Activated naive CD8-positive, alpha-beta T cell treated with anti-CD3 and anti-CD28 coated beads, Interleukin-2, amount 10 ng/mL, durations not matched to agents 7 days and 5 days (primary cell): Measurements from ENCODE around the gene CTSW. TPM values are rescaled to one million over a fixed set of nuclear protein-coding genes. Genes with fewer than 3 reads are reported as not detected.

Source experiments
- ATAC-seq: fragments of 150-1000 bp; cut with Tn5 transposase; one replicate; pipeline ENCODE4 v1.10.0; 2021; ENCODE audit warnings: low read depth, moderate library complexity
- POLR2A ChIA-PET: fragments of 350-600 bp; sonication (Branson Sonifier 250); formaldehyde crosslinking; loops from one replicate; lab custom pipeline; 2021; ENCODE audit warnings: antibody characterized with exemption; lab: Charles Lee
- DNase-seq: peaks from one replicate; pipeline ENCODE4 v3.0.0; 2021
- H3K27ac Mint-ChIP-seq: one replicate; pipeline ENCODE4 v1.8.0; 2022; ENCODE audit warnings: mild to moderate bottlenecking, mixed read lengths
- H3K27me3 Mint-ChIP-seq: one replicate; pipeline ENCODE4 v1.8.0; 2022; ENCODE audit warnings: mild to moderate bottlenecking, moderate library complexity, mixed read lengths
- H3K36me3 Mint-ChIP-seq: one replicate; pipeline ENCODE4 v1.8.0; 2021; ENCODE audit warnings: mild to moderate bottlenecking, mixed read lengths
- H3K4me1 Mint-ChIP-seq: one replicate; pipeline ENCODE4 v1.8.0; 2021; ENCODE audit warnings: mixed read lengths
- H3K4me3 Mint-ChIP-seq: one replicate; pipeline ENCODE4 v1.8.0; 2022; ENCODE audit warnings: mild to moderate bottlenecking, moderate library complexity, mixed read lengths
- H3K9me3 Mint-ChIP-seq: one replicate; pipeline ENCODE4 v1.8.0; 2021; ENCODE audit warnings: mixed read lengths
- total RNA-seq, 2 experiments: library from RNA; stranded (reverse); gene quantifications; one replicate each; pipeline ENCODE4 v1.2.3, GENCODE V29; 2021

The CTSW gene
- total RNA-seq, 2 experiments from 2014 or later: 161 to 175 TPM

DNA sequence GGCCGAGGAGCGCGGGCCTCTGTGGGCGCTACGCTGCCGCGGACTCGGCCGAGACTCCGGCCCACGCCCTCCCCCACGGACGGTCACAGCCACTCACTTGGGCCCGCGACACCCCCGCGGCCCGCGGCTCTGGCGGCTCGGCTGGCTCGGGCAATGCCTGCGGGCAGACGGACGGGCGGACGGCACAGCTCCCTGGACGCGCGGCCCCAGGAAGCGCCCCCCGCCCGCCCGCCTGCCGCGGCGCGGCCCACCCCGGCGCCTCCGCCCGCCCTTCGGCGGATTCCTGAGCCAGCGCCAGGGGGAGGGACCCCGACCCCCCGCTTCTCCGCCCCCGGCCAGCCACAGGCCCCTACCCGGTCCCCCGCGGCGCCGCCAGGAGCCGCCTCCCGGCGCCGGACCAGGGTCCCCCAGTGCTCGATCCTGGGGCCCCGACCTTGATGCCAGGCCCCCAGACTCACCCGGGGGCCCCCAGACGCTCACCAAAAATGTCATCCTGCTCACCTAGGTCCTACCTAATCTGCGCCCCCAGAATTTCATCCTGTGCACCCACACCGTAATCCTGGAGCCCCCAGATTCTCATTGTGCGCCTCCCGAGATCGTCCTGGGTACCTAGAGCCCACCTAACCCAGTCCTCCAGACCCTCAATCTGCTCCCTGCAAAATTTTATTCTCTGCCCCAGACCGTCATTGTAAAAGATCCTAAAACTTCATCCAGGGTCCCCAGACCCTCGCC is 6.9 kb upstream of the CTSW start, which contains the start of gene EFEMP2:
Gene EFEMP2 (minus strand): TSS at position 215 of the 732 bp plus-strand sequence. CDS start 446 bp downstream, outside the sequence.
- POLR2A ChIA-PET: interaction anchor here (1.5 to 7.5 kb wide), 6 partner anchors 12 to 23 kb away, joined by 3 to 176 read pairs (median 22); partner anchors contain the start of genes CCDC85B, CFL1, FIBP and MUS81
- H3K27ac Mint-ChIP-seq: peak within 1 kb of the TSS; percentile 77
- H3K4me1 Mint-ChIP-seq: peaks cover 28% of the 10 kb centered on the region
- no peaks in the 10 kb centered on the region for H3K27me3 Mint-ChIP-seq
- ATAC-seq (no peak), DNase-seq (no peak)
- peaks cover 2% of the 10 kb centered on the region for H3K36me3 Mint-ChIP-seq
- H3K4me3 Mint-ChIP-seq: peak within 1 kb of the TSS; percentile 77
- no peaks in the 10 kb centered on the region for H3K9me3 Mint-ChIP-seq

DNA sequence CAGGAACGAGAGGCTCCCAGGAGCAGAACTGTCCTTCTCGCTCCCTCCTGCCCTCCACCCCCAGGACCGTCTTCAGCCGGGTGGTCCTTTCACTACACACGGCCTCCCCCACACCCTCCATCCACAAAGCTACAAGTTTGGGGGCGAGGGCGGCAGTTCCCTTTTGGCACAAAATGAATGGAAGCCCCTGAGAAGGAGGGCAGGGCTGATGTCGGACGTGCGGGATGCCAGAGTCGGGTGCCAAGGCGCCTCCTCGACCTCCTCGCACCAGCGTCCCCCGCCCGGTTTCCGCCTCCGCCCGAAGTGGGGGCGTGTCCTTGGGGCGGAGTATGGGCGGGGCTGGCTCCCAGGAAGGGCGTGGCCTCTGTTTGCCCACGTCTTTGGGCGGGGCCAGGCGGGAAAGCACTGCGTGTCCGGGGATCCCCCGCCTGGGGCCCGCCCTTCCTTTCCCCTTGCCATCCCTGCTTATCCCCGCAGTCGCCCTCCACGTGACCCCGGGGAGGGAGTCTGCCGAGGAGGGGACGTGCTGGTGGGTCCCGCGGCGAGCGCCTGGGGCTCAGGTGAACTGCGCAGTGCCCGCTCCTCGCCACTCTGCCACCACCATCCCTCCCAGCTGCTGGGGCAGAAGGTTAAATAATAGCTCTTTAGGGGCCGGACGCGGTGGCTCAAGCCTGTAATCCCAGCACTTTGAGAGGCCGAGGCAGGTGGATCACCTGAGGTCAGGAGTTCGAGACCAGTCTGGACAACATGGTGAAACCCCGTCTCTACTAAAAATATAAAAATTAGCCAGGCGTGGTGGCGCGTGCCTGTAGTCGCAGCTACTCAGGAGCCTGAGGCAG is 6.1 kb upstream of the CTSW start:
- H3K27me3 Mint-ChIP-seq: no peaks in the 10 kb centered on the region
- peaks cover 33% of the 10 kb centered on the region for H3K4me1 Mint-ChIP-seq
- POLR2A ChIA-PET: interaction anchor here (1.6 to 7.5 kb wide), 4 partner anchors 11 to 21 kb away, joined by 5 to 176 read pairs (median 22); partner anchors contain the start of genes CCDC85B, CFL1, FIBP and MUS81

DNA sequence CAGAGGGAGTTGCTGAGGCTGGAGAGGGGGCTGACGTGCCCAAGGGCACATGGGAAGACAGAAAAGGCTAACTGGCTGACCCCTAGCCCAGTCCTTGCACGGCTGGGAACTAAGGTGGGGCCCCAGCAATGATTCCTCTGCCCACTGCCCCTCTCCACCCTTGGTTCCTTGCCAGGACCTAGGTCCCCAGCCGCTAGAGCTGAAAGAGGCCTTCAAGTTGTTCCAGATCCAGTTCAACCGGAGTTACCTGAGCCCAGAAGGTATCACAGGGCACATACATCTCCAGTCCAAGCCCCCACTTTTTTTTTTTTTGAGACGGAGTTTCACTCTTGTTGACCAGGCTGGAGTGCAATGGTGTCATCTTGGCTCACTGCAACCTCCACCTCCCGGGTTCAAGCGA is 390 bp downstream of the CTSW start:
- Mint-ChIP-seq H3K4me1 (peaks cover 55% of the 10 kb centered on the region), H3K27ac (peak overlapping the region; percentile 92), H3K27me3 (no peaks in the 10 kb centered on the region), H3K36me3 (peaks cover 6% of the 10 kb centered on the region), H3K4me3 (peak overlapping the region; percentile 87), H3K9me3 (no peaks in the 10 kb centered on the region)
- no peak for DNase-seq
- no peak for ATAC-seq
- POLR2A ChIA-PET: interaction anchor here (1.1 to 5.9 kb wide), 7 partner anchors 9 to 52 kb away, joined by 3 to 70 read pairs (median 8); partner anchors contain the start of genes CCDC85B, CFL1, FIBP and MUS81

More for the DNA sequence above, 6.1 kb upstream of the CTSW start:
- DNase-seq (peak; percentile 100), ATAC-seq (peak; percentile 85)
- no peaks in the 10 kb centered on the region for H3K9me3 Mint-ChIP-seq
- no peaks in the 10 kb centered on the region for H3K36me3 Mint-ChIP-seq
- peak overlapping the region; percentile 77 for H3K27ac Mint-ChIP-seq
- H3K4me3 Mint-ChIP-seq: peak overlapping the region; percentile 77

DNA sequence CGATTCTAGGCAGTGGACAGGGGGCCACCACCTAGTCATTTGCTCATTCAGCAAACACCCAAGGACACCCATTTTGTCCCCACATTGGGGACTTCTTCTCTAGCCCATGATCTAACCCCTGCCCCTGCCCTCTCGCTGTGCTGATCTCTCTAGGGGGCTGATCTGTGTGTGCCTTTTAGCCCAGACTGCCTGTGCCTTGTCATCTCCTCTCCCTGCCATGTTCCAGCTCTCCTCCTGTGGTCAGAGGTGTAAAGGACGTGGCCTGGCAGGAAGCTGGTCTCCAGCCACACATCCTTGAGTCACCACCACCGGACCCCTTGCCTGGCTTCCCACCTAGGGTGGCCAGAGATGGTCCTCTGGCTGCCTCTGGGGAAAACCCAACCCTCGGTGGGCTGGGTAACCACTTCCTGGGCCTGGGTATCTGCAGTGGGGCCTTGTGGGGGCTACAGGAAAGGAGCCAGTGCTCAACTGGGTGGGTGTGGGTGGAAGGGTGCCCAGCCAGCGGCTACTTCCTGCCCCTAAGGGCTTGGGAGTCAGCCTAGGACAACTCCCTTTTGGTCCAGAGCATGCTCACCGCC is 1.3 kb downstream of the CTSW start:
- DNase-seq (no peak), ATAC-seq (peak; percentile 25)
- Mint-ChIP-seq H3K27me3 (no peaks in the 10 kb centered on the region), H3K4me1 (peaks cover 56% of the 10 kb centered on the region), H3K27ac (peak overlapping the region; percentile 92), H3K9me3 (no peaks in the 10 kb centered on the region), H3K36me3 (peaks cover 9% of the 10 kb centered on the region), H3K4me3 (peak overlapping the region; percentile 87)
- POLR2A ChIA-PET: interaction anchor here (0.6 to 5.9 kb wide), 8 partner anchors 9 to 51 kb away, joined by 3 to 70 read pairs (median 6); partner anchors contain the start of genes CCDC85B, CFL1, FIBP and MUS81

DNA sequence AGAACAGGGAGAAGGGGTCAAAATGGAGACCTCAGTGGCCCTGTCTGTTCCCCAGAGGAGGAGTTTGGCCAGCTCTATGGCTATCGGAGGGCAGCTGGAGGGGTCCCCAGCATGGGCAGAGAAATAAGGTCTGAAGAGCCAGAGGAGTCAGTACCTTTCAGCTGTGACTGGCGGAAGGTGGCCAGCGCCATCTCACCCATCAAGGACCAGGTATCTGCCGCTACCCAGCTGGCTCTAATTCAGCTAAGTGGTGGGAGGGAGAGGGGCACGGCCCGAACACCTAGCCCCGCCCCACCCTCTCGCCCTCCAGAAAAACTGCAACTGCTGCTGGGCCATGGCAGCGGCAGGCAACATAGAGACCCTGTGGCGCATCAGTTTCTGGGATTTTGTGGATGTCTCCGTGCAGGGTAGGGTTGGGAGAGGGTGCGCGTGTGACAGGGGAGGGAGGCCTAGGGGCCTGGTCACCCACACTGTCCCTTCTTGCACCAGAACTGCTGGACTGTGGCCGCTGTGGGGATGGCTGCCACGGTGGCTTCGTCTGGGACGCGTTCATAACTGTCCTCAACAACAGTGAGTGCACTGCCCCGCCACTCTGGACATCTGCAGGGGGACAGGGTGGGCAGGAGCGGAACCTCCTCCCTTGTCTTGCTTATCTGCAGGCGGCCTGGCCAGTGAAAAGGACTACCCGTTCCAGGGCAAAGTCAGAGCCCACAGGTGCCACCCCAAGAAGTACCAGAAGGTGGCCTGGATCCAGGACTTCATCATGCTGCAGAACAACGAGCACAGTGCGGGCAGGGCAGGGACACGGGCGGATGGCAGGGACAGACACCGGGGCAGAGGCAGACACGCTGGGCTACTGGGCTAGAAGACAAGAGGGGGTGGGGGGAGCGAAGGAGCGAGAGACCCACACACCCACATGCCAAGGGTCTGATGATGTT is 2.8 kb downstream of the CTSW start:
- POLR2A ChIA-PET: interaction anchor here (0.5 to 5.9 kb wide), 6 partner anchors 8 to 171 kb away, joined by 3 to 70 read pairs (median 8); partner anchors contain the start of genes CCDC85B, CFL1, FIBP and MUS81
- DNase-seq (no peak), ATAC-seq (no peak)
- peaks cover 14% of the 10 kb centered on the region for H3K36me3 Mint-ChIP-seq
- peaks cover 57% of the 10 kb centered on the region for H3K4me1 Mint-ChIP-seq
- H3K4me3 Mint-ChIP-seq: no peak overlapping the region
- no peaks in the 10 kb centered on the region for H3K9me3 Mint-ChIP-seq
- H3K27ac Mint-ChIP-seq: peak overlapping the region; percentile 92
- H3K27me3 Mint-ChIP-seq: no peaks in the 10 kb centered on the region

DNA sequence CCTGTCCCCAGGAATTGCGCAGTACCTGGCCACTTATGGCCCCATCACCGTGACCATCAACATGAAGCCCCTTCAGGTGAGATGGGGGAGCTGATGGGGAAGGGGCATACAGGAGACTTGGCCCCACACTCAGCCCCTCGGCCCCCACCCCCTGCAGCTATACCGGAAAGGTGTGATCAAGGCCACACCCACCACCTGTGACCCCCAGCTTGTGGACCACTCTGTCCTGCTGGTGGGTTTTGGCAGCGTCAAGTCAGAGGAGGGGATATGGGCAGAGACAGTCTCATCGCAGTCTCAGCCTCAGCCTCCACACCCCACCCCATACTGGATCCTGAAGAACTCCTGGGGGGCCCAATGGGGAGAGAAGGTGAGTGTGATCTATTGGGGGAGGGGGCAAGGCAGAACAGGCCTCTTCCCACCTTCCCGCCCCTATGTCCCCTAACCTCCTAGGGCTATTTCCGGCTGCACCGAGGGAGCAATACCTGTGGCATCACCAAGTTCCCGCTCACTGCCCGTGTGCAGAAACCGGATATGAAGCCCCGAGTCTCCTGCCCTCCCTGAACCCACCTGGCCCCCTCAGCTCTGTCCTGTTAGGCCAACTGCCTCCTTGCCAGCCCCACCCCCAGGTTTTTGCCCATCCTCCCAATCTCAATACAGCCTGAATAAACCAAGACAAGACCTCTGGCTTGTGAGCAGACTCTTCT is 3.6 kb downstream of the CTSW start:
- DNase-seq (no peak), ATAC-seq (no peak)
- no peaks in the 10 kb centered on the region for H3K27me3 Mint-ChIP-seq
- H3K9me3 Mint-ChIP-seq: no peaks in the 10 kb centered on the region
- H3K27ac Mint-ChIP-seq: peak overlapping the region; percentile 80
- peaks cover 15% of the 10 kb centered on the region for H3K36me3 Mint-ChIP-seq
- H3K4me3 Mint-ChIP-seq: no peak overlapping the region
- POLR2A ChIA-PET: interaction anchor here (1.6 to 12.3 kb wide), 4 partner anchors 9 to 31 kb away, joined by 8 to 304 read pairs (median 14); partner anchors contain the start of genes CFL1 and MUS81
- H3K4me1 Mint-ChIP-seq: peaks cover 53% of the 10 kb centered on the region

DNA sequence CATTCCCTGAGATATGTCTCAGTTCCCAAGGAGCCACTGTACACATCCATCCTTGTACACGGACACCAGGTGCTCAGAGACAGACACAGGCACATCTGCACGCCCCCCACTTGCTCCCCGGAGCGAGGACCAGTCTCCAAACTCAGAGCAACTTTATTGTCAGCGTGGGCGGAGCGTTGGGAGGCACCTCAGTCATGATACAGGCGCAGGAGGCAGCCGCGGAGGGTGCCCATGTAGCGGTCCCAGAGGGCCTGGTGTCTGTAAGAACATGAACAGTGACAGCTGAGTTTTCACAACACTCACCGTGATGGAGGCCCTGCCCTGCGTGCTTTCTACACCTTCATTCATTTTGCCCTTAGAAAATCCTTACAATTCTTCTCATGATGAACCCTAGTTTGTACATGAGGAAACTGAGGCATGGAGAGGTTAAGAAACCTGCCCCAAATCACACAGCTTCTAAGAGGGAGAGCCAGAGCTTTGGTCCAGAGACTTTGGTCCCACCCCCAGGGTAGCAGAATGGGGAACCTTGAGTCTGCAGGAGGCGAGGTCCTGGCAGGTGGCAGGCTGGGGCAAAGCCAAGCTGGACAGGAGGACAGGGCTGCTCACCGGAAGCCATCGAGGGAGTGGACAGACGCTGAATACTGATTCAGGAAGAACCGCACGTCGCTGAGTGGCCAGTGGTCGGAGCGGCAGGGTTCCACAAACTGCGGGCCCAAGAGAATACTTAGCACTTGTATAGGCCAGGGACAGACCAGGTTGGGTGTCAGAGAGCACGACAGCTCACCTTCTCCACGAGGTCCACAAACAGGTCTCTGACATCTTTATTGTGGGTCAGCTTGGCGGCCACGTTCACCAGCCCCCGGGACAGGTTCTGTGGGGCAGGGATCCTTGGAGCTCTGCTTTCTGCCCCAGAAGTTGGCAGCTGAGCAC is 4.4 kb downstream of the CTSW start:
- no peak for DNase-seq

DNA sequence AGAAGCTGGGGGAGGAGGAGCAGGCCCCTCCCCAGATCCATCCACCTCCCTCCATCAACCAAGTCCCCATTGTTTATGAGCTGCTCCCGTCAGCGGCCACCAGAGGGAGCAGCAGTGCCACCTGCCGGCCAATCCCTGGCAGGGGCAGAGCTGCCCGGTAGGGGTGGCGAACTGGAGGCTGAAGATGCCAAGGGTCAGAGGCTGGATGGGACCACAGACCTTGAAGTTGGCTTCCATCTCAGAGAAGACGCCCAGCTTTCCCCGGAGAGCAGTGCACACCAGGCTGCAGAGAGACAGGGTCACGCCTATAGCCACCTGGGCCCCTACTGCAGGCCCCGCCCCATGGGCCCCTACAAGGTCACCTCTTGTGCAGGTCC is 5.1 kb downstream of the CTSW start:
- peaks cover 16% of the 10 kb centered on the region for H3K36me3 Mint-ChIP-seq
- POLR2A ChIA-PET: interaction anchor here (0.8 to 12.3 kb wide), 19 partner anchors 9 to 170 kb away, joined by 3 to 304 read pairs (median 6); partner anchors contain the start of genes BANF1, CFL1, EIF1AD and FOSL1

More for the DNA sequence above, 4.4 kb downstream of the CTSW start:
- no peaks in the 10 kb centered on the region for H3K27me3 Mint-ChIP-seq
- POLR2A ChIA-PET: interaction anchor here (0.9 to 12.3 kb wide), 16 partner anchors 10 to 118 kb away, joined by 3 to 304 read pairs (median 6); partner anchors contain the start of genes BANF1, CFL1, EIF1AD and FOSL1
- no peak for ATAC-seq
- no peak overlapping the region for H3K4me3 Mint-ChIP-seq
- peak overlapping the region; percentile 69 for H3K27ac Mint-ChIP-seq
- H3K4me1 Mint-ChIP-seq: peaks cover 50% of the 10 kb centered on the region
- peaks cover 16% of the 10 kb centered on the region for H3K36me3 Mint-ChIP-seq
- H3K9me3 Mint-ChIP-seq: no peaks in the 10 kb centered on the region

DNA sequence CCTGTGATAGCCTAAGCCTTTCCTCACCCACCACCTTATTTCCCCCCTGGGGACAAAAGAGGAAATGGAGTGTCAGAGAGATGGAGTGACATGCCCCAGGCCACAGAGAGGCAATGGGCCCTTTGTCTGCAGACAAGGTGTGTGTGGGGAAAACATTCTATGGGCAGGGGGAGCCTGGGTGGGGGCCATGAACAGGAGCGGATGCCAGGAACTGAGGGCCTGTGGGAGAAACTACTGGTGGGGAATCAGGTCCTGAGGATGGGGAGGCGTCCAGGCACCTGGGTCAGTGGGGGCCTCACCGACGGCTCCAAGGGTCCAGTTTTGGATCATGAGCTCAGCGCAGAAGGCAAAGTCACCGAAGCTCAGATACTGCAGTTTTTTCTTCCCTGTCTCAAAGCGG is 5.6 kb downstream of the CTSW start:
- no peak overlapping the region for H3K4me3 Mint-ChIP-seq
- H3K27ac Mint-ChIP-seq: peak overlapping the region; percentile 69
- DNase-seq (no peak), ATAC-seq (no peak)
- no peaks in the 10 kb centered on the region for H3K9me3 Mint-ChIP-seq
- peaks cover 16% of the 10 kb centered on the region for H3K36me3 Mint-ChIP-seq
- POLR2A ChIA-PET: interaction anchor here (0.7 to 12.3 kb wide), 20 partner anchors 9 to 170 kb away, joined by 3 to 304 read pairs (median 4); partner anchors contain the start of genes CFL1, FOSL1, MUS81 and SART1
- peaks cover 51% of the 10 kb centered on the region for H3K4me1 Mint-ChIP-seq
- H3K27me3 Mint-ChIP-seq: no peaks in the 10 kb centered on the region

More for the DNA sequence above, 5.1 kb downstream of the CTSW start:
- H3K27ac Mint-ChIP-seq: peak overlapping the region; percentile 69
- ATAC-seq (peak; percentile 33), DNase-seq (peak; percentile 89)
- H3K27me3 Mint-ChIP-seq: no peaks in the 10 kb centered on the region
- no peaks in the 10 kb centered on the region for H3K9me3 Mint-ChIP-seq
- H3K4me3 Mint-ChIP-seq: peak overlapping the region; percentile 19
- H3K4me1 Mint-ChIP-seq: peaks cover 50% of the 10 kb centered on the region

DNA sequence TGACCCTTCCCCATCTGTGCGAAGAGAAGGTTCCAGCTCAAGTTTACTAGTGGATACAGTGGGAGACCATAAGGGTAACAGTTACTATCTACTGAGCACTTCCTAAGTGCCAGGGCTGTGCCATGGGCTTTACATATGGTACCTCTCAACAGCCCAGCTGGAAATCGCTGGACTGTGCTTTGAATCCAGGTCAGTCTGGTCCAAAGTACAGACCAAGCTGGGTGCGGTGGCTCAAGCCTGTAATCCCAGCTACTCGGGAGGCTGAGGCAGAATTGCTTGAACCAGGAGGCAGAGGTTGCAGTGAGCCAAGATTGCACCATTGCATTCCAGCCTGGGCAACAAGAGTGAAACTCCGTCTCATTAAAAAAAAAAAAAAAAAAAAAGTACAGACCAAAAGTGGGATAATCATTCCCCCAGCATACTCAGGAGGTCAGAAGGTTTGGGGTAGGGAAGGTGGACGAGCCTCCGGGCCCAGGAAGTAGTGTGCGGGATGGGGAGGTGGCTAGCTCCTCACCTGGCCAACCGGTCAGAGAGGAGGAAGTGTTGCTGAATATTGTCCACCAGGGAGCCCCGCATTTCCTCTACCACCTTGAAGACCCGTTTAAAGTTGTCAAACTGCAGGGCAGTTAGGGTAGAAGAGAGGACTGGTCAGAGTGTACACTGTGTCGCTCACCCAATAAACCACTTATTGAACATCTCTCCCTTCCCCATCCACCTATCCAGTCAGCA is 6.3 kb downstream of the CTSW start:
- no peak overlapping the region for H3K4me3 Mint-ChIP-seq
- no peaks in the 10 kb centered on the region for H3K9me3 Mint-ChIP-seq
- ATAC-seq (no peak), DNase-seq (no peak)
- peaks cover 12% of the 10 kb centered on the region for H3K36me3 Mint-ChIP-seq
- H3K27me3 Mint-ChIP-seq: no peaks in the 10 kb centered on the region
- POLR2A ChIA-PET: interaction anchor here (0.7 to 12.3 kb wide), 13 partner anchors 8 to 171 kb away, joined by 3 to 304 read pairs (median 4); partner anchors contain the start of genes CFL1, MUS81 and SART1
- no peak overlapping the region for H3K27ac Mint-ChIP-seq
- peaks cover 45% of the 10 kb centered on the region for H3K4me1 Mint-ChIP-seq
